Measurements from ENCODE around the gene TMEM234.

The TMEM234 gene

GRCh38 chr1:32182060-32182459 lies 40.1 kb downstream of the TMEM234 start:
- TF ChIP-seq, protein P1, sequence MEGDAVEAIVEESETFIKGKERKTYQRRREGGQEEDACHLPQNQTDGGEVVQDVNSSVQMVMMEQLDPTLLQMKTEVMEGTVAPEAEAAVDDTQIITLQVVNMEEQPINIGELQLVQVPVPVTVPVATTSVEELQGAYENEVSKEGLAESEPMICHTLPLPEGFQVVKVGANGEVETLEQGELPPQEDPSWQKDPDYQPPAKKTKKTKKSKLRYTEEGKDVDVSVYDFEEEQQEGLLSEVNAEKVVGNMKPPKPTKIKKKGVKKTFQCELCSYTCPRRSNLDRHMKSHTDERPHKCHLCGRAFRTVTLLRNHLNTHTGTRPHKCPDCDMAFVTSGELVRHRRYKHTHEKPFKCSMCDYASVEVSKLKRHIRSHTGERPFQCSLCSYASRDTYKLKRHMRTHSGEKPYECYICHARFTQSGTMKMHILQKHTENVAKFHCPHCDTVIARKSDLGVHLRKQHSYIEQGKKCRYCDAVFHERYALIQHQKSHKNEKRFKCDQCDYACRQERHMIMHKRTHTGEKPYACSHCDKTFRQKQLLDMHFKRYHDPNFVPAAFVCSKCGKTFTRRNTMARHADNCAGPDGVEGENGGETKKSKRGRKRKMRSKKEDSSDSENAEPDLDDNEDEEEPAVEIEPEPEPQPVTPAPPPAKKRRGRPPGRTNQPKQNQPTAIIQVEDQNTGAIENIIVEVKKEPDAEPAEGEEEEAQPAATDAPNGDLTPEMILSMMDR (IDR thresholded peaks at IDR 0.05; ENCODE audit: low read depth, low read length), result no peak
- peak in 1 of 2 donors; percentile 34 for DNase-seq (ENCODE audit: low read depth in 2 of 2)
- H3K4me3 ChIP-seq (replicated peaks in 1 of 2; ENCODE audit: low read depth in 2 of 2, low read length in 2 of 2), result peak overlapping the region; percentile 13 to 76

- DNase-seq (ENCODE audit: low read depth in 2 of 2), result no peak
- TF ChIP-seq, protein P1 (IDR thresholded peaks at IDR 0.05; ENCODE audit: low read depth, low read length), result no peak
- peak overlapping the region; percentile 67 to 76 for H3K4me3 ChIP-seq (replicated peaks in 1 of 2; ENCODE audit: low read depth in 2 of 2, low read length in 2 of 2)
Measured at GRCh38 chr1:32181563-32181962, 40.6 kb downstream of the TMEM234 start.

DNA sequence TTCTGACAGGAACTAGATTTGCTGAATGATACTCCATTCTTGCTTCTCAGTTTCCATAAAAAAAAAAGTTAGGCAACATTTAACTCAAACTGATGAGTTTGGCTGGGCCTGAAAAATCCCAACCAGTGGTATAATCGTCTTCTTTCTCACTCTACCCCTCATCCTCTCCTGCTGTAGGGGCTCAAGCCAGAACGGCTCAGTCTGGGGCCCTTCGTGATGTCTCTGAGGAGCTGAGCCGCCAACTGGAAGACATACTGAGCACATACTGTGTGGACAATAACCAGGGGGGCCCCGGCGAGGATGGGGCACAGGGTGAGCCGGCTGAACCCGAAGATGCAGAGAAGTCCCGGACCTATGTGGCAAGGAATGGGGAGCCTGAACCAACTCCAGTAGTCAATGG lies 41.1 kb downstream of the TMEM234 start:
- TF ChIP-seq, protein P1 (IDR thresholded peaks at IDR 0.05; ENCODE audit: low read depth, low read length), result no peak
- no peak for DNase-seq (ENCODE audit: low read depth in 2 of 2)
- peak overlapping the region; percentile 67 to 76 for H3K4me3 ChIP-seq (replicated peaks in 1 of 2; ENCODE audit: low read depth in 2 of 2, low read length in 2 of 2)

DNA sequence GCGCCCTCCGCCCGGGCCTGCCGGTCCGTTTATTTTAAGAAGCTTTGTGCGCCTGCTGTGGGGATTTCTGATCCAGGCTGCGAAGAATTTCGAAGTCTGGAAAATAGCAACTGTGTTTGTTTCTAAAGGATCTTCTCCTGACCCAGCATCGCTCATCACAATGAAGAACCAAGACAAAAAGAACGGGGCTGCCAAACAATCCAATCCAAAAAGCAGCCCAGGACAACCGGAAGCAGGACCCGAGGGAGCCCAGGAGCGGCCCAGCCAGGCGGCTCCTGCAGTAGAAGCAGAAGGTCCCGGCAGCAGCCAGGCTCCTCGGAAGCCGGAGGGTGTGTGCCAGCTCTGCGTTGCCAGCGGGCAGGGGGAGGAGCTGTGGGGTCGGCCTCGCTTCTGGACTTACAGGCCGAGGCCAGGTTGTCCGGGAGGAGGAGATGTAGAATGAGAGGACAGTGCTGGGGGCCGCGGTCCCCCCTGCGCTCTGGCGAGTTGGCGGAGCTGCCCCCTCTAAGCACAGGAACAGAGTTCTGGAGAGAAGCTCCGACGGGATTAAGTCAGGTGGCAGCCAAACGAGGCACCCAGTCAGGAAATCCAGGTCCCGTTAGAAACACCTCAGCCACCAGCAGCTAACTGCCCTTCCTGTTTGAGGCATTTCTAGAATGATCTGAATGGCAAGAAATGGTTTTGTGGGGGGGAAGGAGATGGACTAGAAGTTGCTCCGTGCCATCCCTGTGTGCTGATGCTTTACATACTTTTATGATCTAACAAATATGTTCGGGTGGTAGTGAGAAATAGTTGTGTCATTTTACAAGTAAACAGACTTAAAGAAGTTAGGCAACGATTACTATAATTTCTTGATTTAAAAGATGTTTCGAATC lies 41.7 kb downstream of the TMEM234 start:
- H3K4me3 ChIP-seq (replicated peaks in 1 of 2; ENCODE audit: low read depth in 2 of 2, low read length in 2 of 2), result peak overlapping the region; percentile 67 to 76
- DNase-seq (ENCODE audit: low read depth in 2 of 2), result peak; percentile 52 to 73
- TF ChIP-seq, protein P1 (IDR thresholded peaks at IDR 0.05; ENCODE audit: low read depth, low read length), result no peak

DNA sequence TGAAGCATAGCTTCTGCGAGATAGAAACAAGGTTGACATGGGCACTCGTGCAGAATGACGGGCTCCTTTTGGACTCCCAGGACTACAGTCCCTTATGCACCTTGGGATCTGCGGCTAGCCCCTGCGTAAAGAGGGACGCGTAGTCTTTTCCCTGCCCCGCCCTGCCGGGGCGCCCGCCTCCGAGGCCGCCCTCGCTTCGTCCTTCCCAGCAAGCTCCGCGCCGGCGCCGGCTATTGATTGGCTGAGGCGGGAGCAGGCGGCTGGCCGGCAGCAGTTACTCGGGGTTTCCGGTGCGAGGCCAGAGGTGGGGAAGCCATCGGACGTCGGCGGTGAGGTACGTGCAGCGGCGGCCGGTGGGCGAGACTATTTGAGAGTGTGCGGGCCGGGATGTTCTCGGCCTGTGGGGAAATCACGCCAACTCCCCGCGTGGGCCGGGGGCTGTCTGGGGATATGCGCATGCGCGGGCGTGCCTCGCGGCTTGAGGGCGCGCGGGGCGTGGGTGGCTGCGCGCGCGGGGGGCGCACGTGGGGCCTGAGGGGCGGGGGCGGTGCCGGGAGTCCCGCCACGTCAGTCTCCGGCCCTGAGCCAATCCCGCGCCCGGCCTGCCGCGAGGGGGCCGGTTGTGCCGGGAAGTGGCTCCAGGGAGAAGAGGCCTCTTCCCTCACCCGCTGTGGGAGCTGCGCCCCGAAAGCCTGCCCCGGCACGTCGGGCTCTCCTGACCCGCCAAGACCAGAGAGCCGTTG lies 42.5 kb downstream of the TMEM234 start, which contains the start of gene TXLNA:
TXLNA (plus strand) TSS at position 233 of the 743 bp plus-strand sequence. CDS start 671 bp downstream, outside the sequence.
- H3K4me3 ChIP-seq (replicated peaks in 1 of 2; ENCODE audit: low read depth in 2 of 2, low read length in 2 of 2), result peak within 1 kb of the TSS; percentile 67 to 76
- TF ChIP-seq, protein P1 (IDR thresholded peaks at IDR 0.05; ENCODE audit: low read depth, low read length), result no peak
- DNase-seq (ENCODE audit: low read depth in 2 of 2), result peak; percentile 93 to 96

- peak overlapping the region; percentile 26 to 76 for H3K4me3 ChIP-seq (replicated peaks in 1 of 2; ENCODE audit: low read depth in 2 of 2, low read length in 2 of 2)
- DNase-seq (ENCODE audit: low read depth in 2 of 2), result no peak
- TF ChIP-seq, protein P1 (IDR thresholded peaks at IDR 0.05; ENCODE audit: low read depth, low read length), result no peak
Measured at GRCh38 chr1:32179193-32179442, 43.0 kb downstream of the TMEM234 start.

All from cardiac fibroblast (primary cell).